Glomerular endothelial cell (primary cell): ENCODE data around the gene CNGB1. TPM values are rescaled to one million over a fixed set of nuclear protein-coding genes. Genes with fewer than 3 reads are reported as not detected.
"Not testable (repeated sequence)": the region's sequence is repeated elsewhere in the genome, so short reads cannot be mapped to it uniquely, and the experiment has no call there.

Source experiments
- DNase-seq: peaks from one replicate; pipeline ENCODE4 v3.0.0-alpha.2; 2011; ENCODE audit warnings: low read depth, low spot score; ENCODE audit errors: extremely low read depth
- total RNA-seq: library from RNA; depleted of rRNA; stranded (reverse); fragments of >200 nt; gene quantifications from 2 replicates; pipeline ENCODE4 v1.2.3, GENCODE V29; 2015

Gene CNGB1
- total RNA-seq, 1 donor from 2014 or later = not detected

- DNase-seq = no peak
These were observed 32.4 kb downstream of the CNGB1 start for GRCh38 chr16:57938484-57938883.

GRCh38 chr16:57937861-57938260, 33.1 kb downstream of the CNGB1 start:
- no peak for DNase-seq

- no peak for DNase-seq
These were observed 35.0 kb downstream of the CNGB1 start for GRCh38 chr16:57935904-57936303.

- DNase-seq = no peak
These were observed 40.4 kb downstream of the CNGB1 start for GRCh38 chr16:57930533-57930932.

- no peak for DNase-seq
These were observed 41.7 kb downstream of the CNGB1 start for GRCh38 chr16:57929250-57929649.

GRCh38 chr16:57926041-57926440, 44.9 kb downstream of the CNGB1 start:
- no peak for DNase-seq

GRCh38 chr16:57925310-57925709, 45.6 kb downstream of the CNGB1 start:
- DNase-seq = no peak

GRCh38 chr16:57924514-57924913, 46.4 kb downstream of the CNGB1 start:
- no peak for DNase-seq

GRCh38 chr16:57923841-57924240, 47.1 kb downstream of the CNGB1 start:
- DNase-seq = no peak

GRCh38 chr16:57923418-57923817, 47.5 kb downstream of the CNGB1 start:
- DNase-seq = no peak

GRCh38 chr16:57920880-57921229, 50.1 kb downstream of the CNGB1 start:
- no peak for DNase-seq

GRCh38 chr16:57920215-57920879, 50.6 kb downstream of the CNGB1 start:
- no peak for DNase-seq

GRCh38 chr16:57918994-57919393, 51.9 kb downstream of the CNGB1 start:
- DNase-seq = no peak

- DNase-seq = no peak
These were observed 52.5 kb downstream of the CNGB1 start for GRCh38 chr16:57918444-57918843.

- not testable (repeated sequence) for DNase-seq
These were observed 53.0 kb downstream of the CNGB1 start for GRCh38 chr16:57917929-57918328.

- not testable (repeated sequence) for DNase-seq
These were observed 53.4 kb downstream of the CNGB1 start for GRCh38 chr16:57917489-57917888.

- DNase-seq = no peak
These were observed 54.0 kb downstream of the CNGB1 start for GRCh38 chr16:57916735-57917438.

- DNase-seq = no peak
These were observed 55.0 kb downstream of the CNGB1 start for GRCh38 chr16:57915811-57916488.

GRCh38 chr16:57915267-57915666, 55.7 kb downstream of the CNGB1 start:
- DNase-seq = no peak

GRCh38 chr16:57914244-57915173, 56.4 kb downstream of the CNGB1 start:
- no peak for DNase-seq
